ENCODE data around the gene ALDH1L2.

The ALDH1L2 gene

GRCh38 chr12:104975587-104976343 is 108.5 kb downstream of the ALDH1L2 start:
- no peak for DNase-seq

- DNase-seq, result no peak
Observed at GRCh38 chr12:104974626-104975290, 109.5 kb downstream of the ALDH1L2 start.

- DNase-seq, result no peak
Observed at GRCh38 chr12:104973250-104973649, 111.0 kb downstream of the ALDH1L2 start.

- DNase-seq, result no peak
Observed at GRCh38 chr12:104971306-104971705, 113.0 kb downstream of the ALDH1L2 start.

All from stimulated activated naive CD4-positive, alpha-beta T cell (primary cell).